IPS DF 6.9 (cell line): ENCODE data around the gene CPNE5.
"Not testable (repeated sequence)": the region's sequence is repeated elsewhere in the genome, so short reads cannot be mapped to it uniquely, and the experiment has no call there.

ENCODE experiments used
- DNase-seq: peaks from one replicate; pipeline ENCODE4 v3.0.0-alpha.2; 2013; ENCODE audit warnings: low read depth, low spot score
- H3K27ac ChIP-seq: one replicate; pipeline ENCODE4 v1.5.1; 2013; ENCODE audit warnings: low read length, control low read depth
- H3K27me3 ChIP-seq: 2 replicates; pipeline ENCODE4 v1.6.1; 2013; ENCODE audit warnings: mild to moderate bottlenecking, low read length; ENCODE audit not compliant: control insufficient read depth, insufficient read depth
- H3K36me3 ChIP-seq: 2 replicates; pipeline ENCODE4 v1.6.1; 2013; ENCODE audit warnings: low read length; ENCODE audit not compliant: control insufficient read depth, insufficient read depth
- H3K4me1 ChIP-seq: 2 replicates; pipeline ENCODE4 v1.6.1; 2013; ENCODE audit warnings: low read length; ENCODE audit not compliant: control insufficient read depth, insufficient read depth
- H3K4me3 ChIP-seq: 2 replicates; pipeline ENCODE4 v1.5.1; 2013; ENCODE audit warnings: mild to moderate bottlenecking, low read length
- H3K9me3 ChIP-seq: 2 replicates; pipeline ENCODE4 v1.6.1; 2013; ENCODE audit warnings: low read length, inconsistent platforms; ENCODE audit not compliant: control insufficient read depth, insufficient read depth
- WGBS: extraction: QIAGEN DNeasy Blood & Tissue Kit; methylation state at CpG from one replicate; pipeline ENCODE4 v1.1.7; 2013; ENCODE audit warnings: mixed read lengths, missing lambda C conversion rate; ENCODE audit not compliant: insufficient read length, insufficient coverage; 5-methylcytosine and 5-hydroxymethylcytosine counted together

The CPNE5 gene

DNA sequence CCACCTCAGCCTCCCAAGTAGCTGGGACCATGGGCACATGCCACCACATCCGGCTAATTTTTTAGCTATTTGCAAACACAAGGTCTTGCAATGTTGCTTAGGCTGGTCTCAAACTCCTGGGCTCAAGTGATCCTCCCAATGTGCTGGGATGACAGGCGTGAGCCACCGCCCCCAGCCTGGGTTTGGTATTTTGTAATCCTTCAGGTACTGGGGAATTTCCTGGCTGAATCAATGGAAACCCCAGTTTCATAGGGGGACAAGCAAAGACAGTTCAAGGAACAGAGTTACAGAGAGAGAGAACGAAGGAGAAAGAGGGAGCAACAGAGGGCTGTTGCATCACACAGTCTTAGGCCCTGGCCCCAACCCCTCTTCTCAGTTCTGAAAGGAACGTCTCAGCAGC, 105.9 kb downstream of the CPNE5 start:
- H3K36me3 ChIP-seq: no peaks in the 10 kb centered on the region
- no peak overlapping the region for H3K4me3 ChIP-seq
- H3K4me1 ChIP-seq: peaks cover 2% of the 10 kb centered on the region; the same call in 1 of the 2 replicates
- WGBS: no CpG with 5 or more reads among the region's 5 CpGs
- H3K27me3 ChIP-seq: no peaks in the 10 kb centered on the region
- DNase-seq: no peak
- no peaks in the 10 kb centered on the region for H3K9me3 ChIP-seq
- no peak overlapping the region for H3K27ac ChIP-seq

DNA sequence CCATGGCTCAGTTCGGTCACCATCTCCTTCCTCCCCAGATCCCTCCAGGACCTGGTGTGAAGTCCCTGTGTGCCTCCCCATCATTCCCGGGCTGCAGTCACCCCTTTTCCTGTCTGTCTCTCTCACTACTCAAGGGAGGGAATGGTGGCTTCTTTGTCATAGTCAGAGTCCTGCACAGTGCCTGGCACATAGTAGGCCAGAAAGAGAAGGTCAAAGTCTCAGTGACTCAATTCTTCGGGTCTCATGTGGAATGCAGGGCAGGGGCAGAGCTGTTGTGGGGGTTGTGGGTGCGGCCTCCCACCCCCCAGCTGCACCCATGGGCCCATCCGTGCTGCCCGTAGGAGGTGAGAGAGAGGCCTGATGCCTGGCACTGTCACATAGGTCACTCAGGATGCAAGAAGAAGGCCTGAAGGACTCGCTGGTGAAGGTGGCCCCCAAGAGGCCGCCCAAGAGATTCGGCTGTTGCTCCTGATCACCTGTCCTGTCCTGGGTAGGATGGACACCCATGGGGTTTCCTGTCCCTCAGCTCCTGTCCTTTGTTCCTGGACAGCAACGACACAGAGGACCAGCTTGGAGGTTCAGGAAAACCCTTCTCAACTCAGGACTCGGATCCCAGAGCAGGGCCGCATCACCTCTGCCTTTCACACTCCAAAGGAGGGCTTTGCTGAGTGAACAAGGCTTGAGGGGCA, 107.5 kb downstream of the CPNE5 start:
- H3K4me3 ChIP-seq: no peak overlapping the region
- DNase-seq: no peak
- H3K9me3 ChIP-seq: no peaks in the 10 kb centered on the region
- H3K27ac ChIP-seq: no peak overlapping the region
- WGBS: no CpG with 5 or more reads among the region's 12 CpGs
- H3K36me3 ChIP-seq: no peaks in the 10 kb centered on the region
- peaks cover 2% of the 10 kb centered on the region; the same call in 1 of the 2 replicates for H3K4me1 ChIP-seq
- no peaks in the 10 kb centered on the region for H3K27me3 ChIP-seq

DNA sequence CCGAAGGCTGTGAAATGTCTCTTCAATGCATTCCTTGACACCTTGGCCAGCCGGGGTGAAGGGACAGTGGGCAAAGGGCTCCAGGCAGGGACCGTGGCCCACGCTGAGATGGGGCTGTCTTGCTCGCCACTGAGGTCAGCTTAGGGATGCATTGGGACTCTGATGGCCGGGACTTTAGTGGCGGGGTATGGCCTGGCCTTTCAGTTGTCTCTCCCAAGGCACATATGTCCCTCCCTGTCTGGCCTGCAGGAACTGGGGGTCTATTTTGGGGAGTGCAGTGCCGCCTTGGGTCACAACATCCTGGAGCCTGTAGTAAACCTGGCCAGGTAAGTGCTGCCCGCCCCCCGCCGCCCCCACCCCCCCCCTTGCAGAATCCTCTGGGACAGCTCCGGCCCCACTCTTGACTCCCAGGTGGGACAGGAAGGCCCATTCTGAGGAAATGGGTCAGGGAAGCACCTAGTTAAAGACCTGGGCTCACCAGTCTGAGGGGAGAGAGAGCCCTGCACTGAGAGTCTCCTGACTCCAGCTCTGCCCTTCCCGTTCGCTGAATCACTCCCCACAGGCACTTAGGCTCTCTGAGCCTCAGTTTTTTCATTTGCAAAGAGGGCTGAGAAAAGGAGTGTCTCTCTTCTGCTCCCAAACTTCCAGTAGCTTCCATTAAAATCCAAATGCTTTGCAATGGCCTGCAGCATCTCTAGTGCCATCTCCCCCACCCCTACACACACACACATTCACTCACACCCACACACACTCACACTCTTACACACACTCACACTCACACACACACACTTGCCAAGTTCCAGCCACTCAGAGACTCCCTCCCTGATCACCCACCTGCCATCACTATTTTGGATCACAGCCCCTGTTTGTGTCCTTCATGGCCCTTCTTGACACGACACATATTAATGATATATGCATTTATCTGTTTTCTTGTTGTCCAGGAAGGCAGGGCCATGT, 108.5 kb downstream of the CPNE5 start:
- Histone ChIP-seq H3K4me3 (no peak overlapping the region), H3K9me3 (no peaks in the 10 kb centered on the region), H3K27ac (no peak overlapping the region), H3K27me3 (no peaks in the 10 kb centered on the region), H3K36me3 (no peaks in the 10 kb centered on the region), H3K4me1 (peaks cover 2% of the 10 kb centered on the region; the same call in 1 of the 2 replicates)
- DNase-seq: no peak
- no CpG with 5 or more reads among the region's 15 CpGs for WGBS

DNA sequence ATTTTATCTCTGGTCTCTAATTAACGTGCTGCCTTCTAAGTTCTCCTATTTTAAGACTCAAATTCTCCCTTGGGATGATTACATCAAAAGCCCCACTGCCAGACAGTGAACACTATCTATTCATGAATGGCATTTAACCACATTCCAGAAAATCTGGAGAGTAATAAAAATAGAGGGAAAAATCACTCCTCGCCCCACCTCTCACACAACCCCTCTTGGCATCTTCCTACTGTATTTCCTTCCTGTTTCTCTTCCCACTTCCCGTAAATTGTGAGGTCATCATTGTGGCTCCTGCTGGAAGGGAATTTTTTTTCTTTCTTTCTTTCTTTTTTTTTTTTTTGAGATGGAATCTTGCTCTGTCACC, 110.1 kb downstream of the CPNE5 start:
- Histone ChIP-seq H3K4me1 (peaks cover 2% of the 10 kb centered on the region; the same call in 1 of the 2 replicates), H3K27me3 (no peaks in the 10 kb centered on the region), H3K36me3 (no peaks in the 10 kb centered on the region), H3K27ac (no peak overlapping the region), H3K4me3 (no peak overlapping the region), H3K9me3 (no peaks in the 10 kb centered on the region)
- no peak for DNase-seq
- WGBS: no CpG with 5 or more reads among the region's 3 CpGs

DNA sequence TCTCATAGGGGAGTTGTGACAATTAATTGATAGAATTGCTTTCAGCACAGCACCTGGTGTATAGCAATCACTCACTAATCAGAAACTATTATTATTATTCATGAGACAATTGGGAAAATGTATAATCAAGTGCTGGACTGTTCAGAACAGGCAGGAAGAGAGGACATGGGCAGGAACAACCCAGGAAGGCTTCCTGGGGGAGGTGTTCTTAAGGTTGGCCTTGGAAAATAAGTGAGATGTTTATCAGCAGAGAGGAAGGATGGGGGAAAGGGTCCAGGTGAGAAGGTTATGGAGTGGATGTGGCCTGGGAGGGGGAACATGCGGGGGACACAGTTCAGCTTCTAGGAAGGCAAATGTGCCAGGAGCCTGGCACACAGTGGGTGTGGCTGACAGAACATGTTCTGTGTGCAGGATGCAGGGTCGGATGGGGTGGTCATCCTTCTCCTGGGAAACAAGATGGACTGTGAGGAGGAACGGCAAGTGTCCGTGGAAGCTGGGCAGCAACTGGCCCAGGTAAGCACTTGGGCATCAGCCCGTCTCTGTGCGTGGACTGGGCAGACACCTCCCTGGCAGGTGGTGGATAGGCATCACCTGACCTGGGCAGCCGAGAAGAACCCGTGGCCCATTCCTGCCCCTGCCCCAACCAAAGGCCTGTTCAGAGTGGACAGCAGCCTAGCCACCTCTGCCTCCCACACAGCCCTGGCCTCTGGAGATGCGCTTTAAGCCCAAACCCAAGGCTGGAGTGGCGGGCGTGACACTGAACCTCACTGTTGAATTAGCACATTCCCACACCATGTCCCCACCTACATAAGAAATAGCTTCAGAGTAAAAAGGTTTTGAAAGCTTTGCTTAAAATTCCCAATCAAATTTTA, 110.7 kb downstream of the CPNE5 start:
- Histone ChIP-seq H3K4me3 (no peak overlapping the region), H3K36me3 (no peaks in the 10 kb centered on the region), H3K27ac (no peak overlapping the region), H3K27me3 (no peaks in the 10 kb centered on the region), H3K4me1 (peaks cover 2% of the 10 kb centered on the region; the same call in 1 of the 2 replicates), H3K9me3 (no peaks in the 10 kb centered on the region)
- WGBS: no CpG with 5 or more reads among the region's 11 CpGs
- no peak for DNase-seq

DNA sequence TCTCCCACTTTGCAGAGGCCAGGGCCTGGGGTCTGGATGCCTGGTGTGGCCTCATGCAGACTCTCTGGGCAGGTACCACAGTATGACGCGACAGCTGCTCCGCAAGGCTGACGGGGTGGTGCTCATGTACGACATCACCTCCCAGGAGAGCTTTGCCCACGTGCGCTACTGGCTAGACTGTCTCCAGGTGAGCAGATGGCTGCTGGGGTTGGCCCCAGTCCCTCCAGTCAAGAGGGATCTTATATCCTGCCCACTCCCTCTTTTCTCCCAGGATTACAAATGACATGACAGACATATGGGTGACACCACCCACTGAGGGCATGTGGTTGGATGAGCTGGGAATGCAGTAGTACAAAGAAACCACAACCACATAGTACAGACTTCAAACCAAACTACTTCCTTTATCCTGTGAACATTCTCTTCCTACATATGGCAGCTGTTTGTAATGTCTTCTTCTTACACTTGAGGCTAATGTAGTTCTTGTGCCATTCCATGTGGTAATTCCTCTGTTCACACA, 111.7 kb downstream of the CPNE5 start:
- WGBS: no CpG with 5 or more reads among the region's 7 CpGs
- DNase-seq: no peak
- no peaks in the 10 kb centered on the region for H3K36me3 ChIP-seq
- no peak overlapping the region for H3K27ac ChIP-seq
- H3K27me3 ChIP-seq: no peaks in the 10 kb centered on the region
- H3K4me1 ChIP-seq: peaks cover 2% of the 10 kb centered on the region; the same call in 1 of the 2 replicates
- no peaks in the 10 kb centered on the region for H3K9me3 ChIP-seq
- H3K4me3 ChIP-seq: no peak overlapping the region

DNA sequence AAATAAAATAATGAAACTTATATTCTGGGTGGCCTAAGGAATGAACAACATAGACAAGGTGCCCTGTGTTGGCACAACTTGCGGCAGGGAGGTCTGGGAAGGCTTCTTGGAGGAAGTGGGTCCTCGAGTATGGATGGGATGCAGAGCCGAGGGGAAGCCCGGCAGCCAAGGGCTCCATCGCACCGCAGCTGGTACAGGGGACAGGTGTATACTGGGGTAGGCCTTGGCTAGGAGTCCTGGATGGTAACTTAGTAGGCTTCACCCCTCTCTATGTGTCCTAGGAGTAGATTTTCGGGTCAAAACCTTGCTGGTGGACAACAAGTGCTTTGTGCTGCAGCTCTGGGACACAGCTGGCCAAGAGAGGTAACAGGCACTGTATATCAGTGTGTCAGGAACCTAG, 113.7 kb downstream of the CPNE5 start:
- WGBS: no CpG with 5 or more reads among the region's 7 CpGs
- Histone ChIP-seq H3K27me3 (no peaks in the 10 kb centered on the region), H3K36me3 (no peaks in the 10 kb centered on the region), H3K4me1 (no peaks in the 10 kb centered on the region), H3K27ac (no peak overlapping the region), H3K4me3 (no peak overlapping the region), H3K9me3 (no peaks in the 10 kb centered on the region)
- DNase-seq: no peak

DNA sequence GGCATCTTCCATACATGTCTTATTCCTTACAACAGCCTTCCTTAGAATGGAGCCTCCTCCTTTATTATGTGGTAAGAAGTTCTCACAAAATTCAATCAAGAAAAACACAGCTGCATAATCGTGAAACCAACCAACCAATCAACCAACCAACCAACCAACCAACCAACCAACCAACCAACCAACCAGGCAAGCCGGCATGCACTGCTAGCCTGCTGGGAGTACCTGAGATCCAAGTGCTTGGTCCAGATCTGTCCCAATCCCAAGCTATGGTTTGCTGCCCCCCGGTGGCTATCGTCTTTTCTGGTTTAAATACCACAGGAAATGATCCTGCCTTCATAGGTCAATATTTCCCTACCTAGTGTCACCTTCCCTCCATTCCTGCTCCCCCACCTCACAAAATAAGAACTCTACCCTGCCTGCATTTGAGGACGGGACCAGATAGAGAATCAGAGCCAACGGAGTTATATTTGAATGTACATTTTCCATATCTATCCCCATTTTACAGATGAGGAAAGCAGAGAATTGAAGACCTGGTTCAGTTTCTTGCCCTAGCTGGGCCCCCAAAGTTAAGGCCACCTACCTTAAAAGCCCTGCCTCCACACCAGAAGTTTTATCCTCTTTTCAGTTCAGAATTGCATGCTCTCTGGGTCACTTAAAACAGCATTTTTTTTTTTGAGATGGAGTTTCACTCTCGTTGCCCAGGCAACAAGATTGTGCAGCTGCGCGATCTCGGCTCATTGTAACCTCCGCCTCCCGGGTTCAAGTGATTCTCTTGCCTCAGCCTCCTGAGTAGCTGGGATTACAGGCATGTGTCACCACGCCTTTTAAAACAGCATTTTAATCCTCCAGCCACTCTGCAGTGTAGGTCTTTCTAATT, 114.5 kb downstream of the CPNE5 start:
- Histone ChIP-seq H3K27me3 (no peaks in the 10 kb centered on the region), H3K4me3 (no peak overlapping the region), H3K4me1 (no peaks in the 10 kb centered on the region), H3K27ac (no peak overlapping the region), H3K36me3 (no peaks in the 10 kb centered on the region), H3K9me3 (no peaks in the 10 kb centered on the region)
- no CpG with 5 or more reads among the region's 13 CpGs for WGBS
- DNase-seq: peak; percentile 61

DNA sequence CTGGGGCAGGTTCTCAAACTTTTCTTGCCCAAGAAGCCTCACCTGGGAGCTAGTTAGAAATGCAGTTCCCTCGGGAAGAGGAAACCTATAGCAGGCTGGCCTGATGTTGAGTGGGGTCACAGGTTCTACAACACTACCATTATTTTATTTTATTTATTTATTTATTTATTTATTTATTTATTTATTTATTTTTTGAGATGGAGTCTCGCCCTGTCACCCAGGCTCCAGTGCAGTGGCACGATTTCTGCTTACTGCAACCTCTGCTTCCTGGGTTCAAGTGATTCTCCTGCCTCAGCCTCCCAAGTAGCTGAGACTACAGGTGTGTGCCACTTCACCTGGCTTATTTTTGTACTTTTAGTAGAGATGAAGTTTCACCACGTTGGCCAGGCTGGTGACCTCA, 115.3 kb downstream of the CPNE5 start:
- no CpG with 5 or more reads among the region's 4 CpGs for WGBS
- not testable (repeated sequence) for H3K36me3 ChIP-seq, H3K9me3 ChIP-seq, H3K4me3 ChIP-seq, DNase-seq, H3K27ac ChIP-seq, H3K27me3 ChIP-seq, H3K4me1 ChIP-seq
